AG09319 (cell line): ENCODE results near the gene PRELID3B.
A peak's percentile ranks its signal among the peaks of the same experiment; 100 is the strongest.

Source experiments
- DNase-seq: peaks from one replicate; pipeline ENCODE4 v3.0.0-alpha.2; 2010; ENCODE audit warnings: low read depth; ENCODE audit errors: extremely low read depth
- TF ChIP-seq, protein P1 (sequence below): IDR thresholded peaks from 2 replicates; pipeline ENCODE4 v1.5.1; 2011; ENCODE audit warnings: low read depth, mild to moderate bottlenecking, inconsistent platforms, low read length, moderate library complexity

The PRELID3B gene

DNA sequence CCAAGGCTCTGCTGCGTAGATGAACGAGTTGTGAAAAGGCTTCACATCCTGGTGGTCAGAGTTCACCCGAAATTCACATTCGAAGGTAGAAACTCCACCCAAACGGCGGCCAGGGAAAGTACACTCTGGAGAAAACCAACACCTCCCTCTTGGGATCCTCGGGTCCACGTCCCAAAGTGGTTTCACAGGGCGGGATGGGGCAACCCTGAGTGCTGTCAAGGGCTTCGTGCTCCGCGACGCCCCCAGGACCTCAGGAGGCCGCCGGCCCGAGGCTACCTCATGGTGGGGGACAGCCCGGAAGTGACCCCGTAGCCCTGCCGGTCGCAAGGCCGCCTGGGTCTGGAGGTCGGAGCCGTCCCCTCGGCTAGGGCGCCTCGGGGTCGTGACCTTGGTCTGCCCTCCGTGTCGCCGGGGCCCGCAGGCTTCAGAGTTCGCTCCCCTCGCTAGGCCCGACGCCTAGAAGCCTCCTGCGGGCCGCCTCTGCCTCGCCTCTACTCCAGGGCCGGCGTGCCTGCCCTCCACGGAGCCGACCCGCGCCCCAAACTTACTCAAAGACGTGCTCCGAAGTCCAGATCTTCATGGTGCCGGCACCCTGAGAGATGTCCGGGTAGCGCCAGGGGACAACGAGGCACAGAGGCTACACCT, at the start of gene PRELID3B:
Gene PRELID3B, minus strand, starts transcription at position 636 of the 645 bp plus-strand sequence. Its CDS starts 56 bp downstream, at position 580.
- DNase-seq, result no peak
- TF ChIP-seq, protein P1, sequence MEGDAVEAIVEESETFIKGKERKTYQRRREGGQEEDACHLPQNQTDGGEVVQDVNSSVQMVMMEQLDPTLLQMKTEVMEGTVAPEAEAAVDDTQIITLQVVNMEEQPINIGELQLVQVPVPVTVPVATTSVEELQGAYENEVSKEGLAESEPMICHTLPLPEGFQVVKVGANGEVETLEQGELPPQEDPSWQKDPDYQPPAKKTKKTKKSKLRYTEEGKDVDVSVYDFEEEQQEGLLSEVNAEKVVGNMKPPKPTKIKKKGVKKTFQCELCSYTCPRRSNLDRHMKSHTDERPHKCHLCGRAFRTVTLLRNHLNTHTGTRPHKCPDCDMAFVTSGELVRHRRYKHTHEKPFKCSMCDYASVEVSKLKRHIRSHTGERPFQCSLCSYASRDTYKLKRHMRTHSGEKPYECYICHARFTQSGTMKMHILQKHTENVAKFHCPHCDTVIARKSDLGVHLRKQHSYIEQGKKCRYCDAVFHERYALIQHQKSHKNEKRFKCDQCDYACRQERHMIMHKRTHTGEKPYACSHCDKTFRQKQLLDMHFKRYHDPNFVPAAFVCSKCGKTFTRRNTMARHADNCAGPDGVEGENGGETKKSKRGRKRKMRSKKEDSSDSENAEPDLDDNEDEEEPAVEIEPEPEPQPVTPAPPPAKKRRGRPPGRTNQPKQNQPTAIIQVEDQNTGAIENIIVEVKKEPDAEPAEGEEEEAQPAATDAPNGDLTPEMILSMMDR, result no peak

- peak; percentile 15 for DNase-seq
- TF ChIP-seq, protein P1, result peak; percentile 90
Measured at GRCh38 chr20:59087829-59088433, 45.3 kb upstream of the PRELID3B start.

DNA sequence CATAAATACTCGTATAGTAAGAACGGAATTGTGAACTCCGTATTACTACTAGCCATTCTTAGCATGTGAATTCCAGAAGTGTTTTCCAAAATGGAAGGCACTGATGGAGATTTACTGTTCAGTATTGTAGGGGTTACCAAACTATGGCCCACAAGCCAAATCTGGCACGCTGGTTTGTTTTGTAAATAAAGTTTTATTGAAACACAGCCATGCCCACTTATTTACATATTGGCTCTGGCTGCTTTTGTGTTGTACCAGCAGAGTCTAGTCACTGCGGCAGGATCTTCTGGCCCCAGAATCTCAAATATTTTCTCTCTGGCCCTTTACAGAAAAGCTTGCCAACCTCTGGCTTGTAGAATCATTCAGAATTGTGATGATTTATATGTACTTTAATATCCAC, 44.3 kb upstream of the PRELID3B start:
- TF ChIP-seq, protein P1, result no peak
- no peak for DNase-seq

GRCh38 chr20:59084041-59084850, 41.7 kb upstream of the PRELID3B start:
- TF ChIP-seq, protein P1, result no peak
- DNase-seq, result no peak

- DNase-seq, result no peak
- TF ChIP-seq, protein P1, result no peak
Measured at GRCh38 chr20:59082981-59083380, 40.4 kb upstream of the PRELID3B start.

- TF ChIP-seq, protein P1, result peak; percentile 10
- no peak for DNase-seq
Measured at GRCh38 chr20:59082077-59082740, 39.6 kb upstream of the PRELID3B start.
